ENCODE results near the gene CHCHD3.
A peak's percentile ranks its signal among the peaks of the same experiment; 100 is the strongest.

CHCHD3 gene

DNA sequence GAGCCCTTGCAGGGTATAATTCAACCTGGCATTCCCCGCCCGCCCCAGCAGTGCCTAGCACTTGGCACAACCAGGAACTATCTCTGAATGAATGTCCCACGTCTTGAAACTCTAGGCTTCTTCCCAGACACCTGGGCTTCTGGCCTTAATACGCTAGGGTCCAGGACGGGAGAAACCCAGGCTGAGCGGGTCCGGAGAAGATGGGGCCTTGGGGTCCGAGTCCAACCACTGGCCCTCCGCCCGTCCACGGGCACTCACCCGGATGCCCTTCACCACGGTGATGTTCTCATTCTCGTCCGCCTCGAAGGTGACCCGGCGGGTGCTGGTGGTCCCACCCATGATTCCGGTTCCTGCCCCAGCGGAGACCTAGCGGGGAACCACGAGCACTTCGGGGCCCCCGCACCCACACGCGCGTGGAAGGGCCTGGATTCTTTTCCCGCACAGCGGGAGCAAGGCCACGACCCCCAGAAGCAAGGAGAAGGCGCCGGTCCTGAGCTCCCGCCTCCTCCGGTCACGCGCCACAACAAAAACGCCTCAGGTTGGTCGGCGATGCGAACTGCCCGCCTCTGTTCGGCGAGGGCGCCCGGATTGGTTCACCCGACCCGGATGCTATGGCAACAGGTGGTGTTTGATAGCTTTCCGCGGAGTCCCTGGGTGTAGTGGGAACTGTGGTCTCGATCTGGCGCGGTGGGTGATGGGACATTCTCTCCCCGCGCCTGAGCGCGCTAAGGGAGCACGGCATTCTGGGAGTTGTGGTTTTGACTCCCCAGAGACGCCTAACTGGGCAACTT lies at the start of gene CHCHD3:
TSS of gene CHCHD3 (minus strand) at position 492 of the 791 bp plus-strand sequence. CDS start at position 339, 153 bp downstream.
- DNase-seq (ENCODE audit: low read depth in 3 of 3, low spot score in 1 of 3) = peak; percentile 84 to 88 (median 85)

DNA sequence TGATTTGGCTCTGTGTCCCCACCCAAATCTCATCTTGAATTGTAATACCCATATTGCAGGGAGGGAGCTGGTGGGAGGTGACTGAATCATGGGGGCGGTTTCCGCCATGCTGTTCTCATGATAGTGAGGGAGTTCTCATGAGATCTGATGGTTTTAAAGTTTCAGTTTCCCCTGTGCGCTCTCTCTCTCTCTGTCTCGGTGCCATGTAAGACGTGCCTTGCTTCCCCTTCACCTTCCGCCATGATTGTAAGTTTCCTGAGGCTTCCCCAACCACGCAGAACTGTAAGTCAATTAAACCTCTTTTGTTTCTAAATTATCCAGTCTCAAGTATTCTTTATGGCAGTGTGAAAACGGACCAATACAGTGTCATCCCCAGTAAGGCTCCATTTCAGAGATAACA lies 48.3 kb upstream of the CHCHD3 start:
- no peak for DNase-seq (ENCODE audit: low read depth in 3 of 3, low spot score in 1 of 3)

DNA sequence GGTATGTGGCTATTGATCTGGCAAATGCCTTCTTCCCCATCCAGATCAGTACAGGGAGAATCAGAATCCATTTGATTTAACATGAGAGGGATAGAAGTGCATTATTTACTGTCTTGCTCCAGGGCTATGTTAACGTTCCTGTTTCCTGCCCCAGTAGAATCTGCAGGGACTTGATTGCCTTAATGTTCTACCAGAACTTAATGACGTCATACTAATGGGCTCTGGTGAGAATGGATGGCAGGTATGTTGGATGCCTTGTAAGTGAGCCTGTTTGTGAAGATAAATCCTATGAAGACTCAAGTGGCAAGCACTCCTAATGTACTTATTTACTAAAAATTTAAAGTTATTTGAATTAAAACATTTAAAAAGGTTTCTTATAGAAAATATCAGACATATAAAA lies 44.5 kb upstream of the CHCHD3 start:
- no peak for DNase-seq (ENCODE audit: low read depth in 3 of 3, low spot score in 1 of 3)

DNA sequence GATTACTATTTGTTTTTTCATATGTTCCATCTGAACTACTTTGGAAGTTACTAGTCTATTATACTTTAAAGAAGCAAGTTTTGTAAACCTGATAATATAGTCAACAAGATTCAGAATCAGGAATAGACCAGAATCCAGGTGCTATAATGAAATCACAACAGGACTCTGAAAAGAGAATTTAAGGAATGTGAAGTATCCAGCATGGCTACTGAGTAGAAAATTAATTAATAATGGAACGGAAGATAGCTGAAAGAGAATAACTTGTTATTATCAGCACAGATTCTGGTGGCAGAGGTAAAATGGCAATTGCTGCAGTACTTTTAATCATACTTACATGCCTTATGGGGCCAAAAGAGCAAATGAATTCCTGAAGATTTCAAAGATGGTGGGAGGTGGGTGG lies 43.1 kb upstream of the CHCHD3 start:
- DNase-seq (ENCODE audit: low read depth in 3 of 3, low spot score in 1 of 3) = no peak

DNA sequence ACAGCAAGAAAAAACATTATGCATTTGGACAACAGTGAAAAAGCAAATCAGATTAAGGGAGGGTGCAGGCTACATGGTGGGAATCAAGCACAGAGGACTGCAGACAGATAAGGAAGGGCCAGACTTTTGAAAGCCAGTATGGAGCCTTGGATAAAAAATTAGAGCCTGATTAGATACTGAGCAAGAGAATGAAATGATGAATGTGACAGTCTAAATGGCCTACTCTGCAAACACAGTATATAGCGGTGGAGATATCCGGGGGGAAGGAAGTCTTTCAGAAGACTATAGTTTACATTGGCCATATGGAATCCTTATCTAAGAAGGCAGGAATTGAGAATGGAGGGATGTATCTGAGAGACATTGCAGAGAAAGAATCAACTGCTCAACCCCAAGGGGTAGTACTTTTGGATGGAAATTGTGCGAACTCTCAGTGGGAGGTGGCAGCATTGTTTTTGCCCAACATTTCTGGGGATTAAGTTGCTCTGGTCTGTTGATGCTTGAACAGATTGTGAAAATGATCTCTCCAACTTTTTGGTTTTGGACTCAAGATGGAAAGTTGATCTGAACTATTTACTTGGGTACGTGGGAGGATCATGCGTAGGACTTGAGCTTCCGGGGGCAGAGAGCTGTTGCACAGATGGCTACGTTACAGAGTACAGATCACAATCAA lies 39.4 kb upstream of the CHCHD3 start:
- DNase-seq (ENCODE audit: low read depth in 3 of 3, low spot score in 1 of 3) = no peak

DNA sequence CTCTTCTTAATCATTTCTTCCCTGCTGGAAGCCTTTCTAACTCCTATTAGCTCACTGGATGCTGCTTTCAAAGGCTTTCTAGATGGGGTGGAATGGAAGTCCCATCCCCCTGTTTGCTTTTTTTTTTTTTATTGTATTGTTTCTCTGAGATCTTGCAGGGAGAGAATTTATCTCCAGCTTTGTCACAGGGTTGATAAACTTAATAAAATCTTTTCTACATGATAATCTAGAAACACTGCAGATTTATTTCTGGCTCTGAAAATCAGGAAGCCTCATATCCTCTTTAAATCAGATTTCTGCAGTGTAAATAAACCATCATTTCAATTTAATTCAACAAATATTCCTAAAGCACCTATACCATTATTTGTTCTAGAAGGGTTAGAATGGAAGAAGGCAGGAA lies 37.2 kb upstream of the CHCHD3 start:
- DNase-seq (ENCODE audit: low read depth in 3 of 3, low spot score in 1 of 3) = no peak

DNA sequence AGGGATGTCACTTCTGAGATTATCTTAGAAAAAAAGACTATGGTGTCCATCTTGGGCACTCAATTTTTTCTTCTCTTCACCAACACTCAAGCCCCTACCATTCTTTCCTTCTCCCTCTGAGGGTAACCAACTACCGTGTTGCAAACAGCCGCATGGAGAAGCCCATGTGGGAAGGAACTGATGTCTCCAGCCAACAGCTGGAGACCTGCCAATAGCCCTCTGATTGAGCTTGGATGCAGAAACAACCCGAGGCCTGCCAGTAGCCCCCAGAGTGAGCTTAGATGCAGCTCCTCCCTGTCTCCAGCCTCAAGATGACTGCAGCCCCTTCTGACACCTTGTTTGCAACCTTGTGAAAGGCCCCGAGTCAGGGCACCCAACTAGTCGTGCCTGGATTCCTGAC lies 36.4 kb upstream of the CHCHD3 start:
- no peak for DNase-seq (ENCODE audit: low read depth in 3 of 3, low spot score in 1 of 3)

DNA sequence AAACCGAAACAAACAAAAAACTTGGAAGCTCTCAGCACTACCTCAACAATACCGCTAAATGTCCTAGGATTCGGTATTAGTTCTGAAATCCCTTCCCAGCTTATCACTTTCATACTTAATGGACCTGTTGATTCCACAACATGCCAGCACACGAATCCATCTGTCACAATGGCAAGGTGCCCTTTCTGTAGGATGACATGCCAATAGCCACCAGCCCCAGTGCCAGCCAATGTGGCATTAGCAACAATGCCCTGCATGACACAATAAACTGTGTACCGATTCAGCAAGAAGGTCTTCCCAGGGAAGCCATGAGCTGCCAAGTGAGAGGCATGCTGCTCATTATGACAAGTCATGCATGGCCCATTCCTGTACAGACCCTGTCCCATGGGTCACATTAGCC lies 35.6 kb upstream of the CHCHD3 start:
- DNase-seq (ENCODE audit: low read depth in 3 of 3, low spot score in 1 of 3) = no peak

DNA sequence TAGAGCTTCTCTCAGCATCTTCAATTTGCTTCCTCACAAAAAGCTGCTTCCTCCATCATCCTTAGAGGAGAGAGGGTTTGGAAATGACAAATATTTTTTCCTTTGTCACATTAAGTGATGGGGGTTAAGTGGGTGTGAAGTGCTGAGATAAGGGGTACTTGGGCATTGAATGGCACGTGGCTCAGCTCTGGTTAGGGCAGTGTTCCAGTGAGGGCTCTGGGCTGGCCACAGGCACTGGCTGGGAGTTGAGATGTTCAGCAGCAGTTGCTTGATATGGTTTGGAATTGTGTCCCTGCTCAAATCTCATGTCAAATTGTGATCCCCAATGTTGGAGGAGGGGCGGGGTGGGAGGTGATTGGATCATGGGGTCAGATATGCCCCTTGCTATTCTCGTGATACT lies 33.7 kb upstream of the CHCHD3 start:
- DNase-seq (ENCODE audit: low read depth in 3 of 3, low spot score in 1 of 3) = no peak

DNA sequence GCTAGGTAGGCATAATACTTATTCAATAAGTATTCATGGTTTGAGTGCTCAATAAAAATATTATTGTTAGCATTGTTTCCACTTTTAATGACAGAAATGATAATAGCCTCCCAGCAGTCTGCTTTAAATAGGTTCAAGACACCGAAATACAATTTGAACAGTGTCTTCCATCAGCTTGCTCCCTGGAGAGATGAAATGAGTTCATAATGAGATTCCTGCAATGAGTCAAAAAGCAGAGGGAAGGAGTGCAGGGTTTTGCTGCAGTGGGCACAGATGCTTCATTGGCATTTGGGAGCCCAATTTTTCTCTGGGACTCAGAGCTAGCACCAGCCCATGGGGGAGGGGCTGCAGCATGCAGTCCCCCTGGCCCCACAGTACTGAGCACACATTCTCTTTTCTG lies 32.6 kb upstream of the CHCHD3 start:
- DNase-seq (ENCODE audit: low read depth in 3 of 3, low spot score in 1 of 3) = no peak

DNA sequence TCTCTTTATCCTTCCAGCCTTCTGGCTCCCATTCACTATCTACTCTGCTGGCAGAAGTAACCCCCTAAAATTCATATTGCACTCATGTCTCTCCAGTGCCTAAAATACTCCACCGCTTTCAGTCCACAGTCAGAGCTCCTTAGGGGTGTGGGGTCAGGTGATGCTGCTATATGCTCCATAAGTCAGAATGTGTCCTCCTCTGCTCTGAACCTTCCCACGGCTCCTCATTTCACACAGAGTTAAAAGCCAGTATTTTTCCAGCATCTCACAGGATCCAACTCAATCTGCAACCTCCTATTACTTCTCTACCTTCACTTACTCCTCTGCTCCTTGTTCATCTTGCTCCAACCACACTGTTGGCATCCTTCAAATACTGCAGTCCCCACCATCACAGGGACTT lies 31.1 kb upstream of the CHCHD3 start:
- DNase-seq (ENCODE audit: low read depth in 3 of 3, low spot score in 1 of 3) = no peak

DNA sequence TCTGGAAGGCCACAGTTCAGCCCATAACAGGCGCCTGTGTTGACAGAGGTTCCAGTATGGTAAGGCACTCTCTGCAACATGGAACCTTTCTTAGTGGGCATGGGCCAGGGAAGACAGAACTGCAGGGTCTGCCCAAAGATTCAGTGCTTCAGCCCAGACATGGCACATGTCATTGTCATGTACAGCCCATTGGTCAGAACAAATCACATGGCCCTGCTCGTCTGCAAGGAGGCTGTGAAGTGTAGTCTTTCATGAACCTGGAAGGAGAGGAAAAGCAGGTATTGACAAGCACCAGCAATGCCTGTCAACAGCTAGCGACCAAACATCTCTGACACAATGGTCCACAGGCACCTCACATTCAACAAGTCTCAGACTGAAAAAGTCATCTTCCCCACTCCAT lies 30.4 kb upstream of the CHCHD3 start:
- no peak for DNase-seq (ENCODE audit: low read depth in 3 of 3, low spot score in 1 of 3)

DNA sequence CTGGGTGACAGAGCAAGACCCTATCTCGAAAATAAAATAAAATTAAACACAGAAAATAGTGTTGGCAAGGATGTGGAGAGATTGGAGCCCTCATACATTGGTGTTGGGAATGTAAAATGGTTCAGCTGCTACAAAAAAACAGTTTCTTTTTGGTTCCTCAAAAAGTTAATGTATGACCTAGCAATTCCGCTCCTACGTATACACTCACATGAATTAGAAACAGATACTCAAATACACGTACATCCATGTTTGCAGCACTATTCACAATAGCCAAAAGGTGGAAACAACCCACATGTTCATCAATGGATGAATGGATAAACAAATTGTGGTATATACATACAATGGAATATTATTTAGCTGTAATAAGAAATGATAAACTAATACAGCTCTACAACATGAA lies 28.4 kb upstream of the CHCHD3 start:
- no peak for DNase-seq (ENCODE audit: low read depth in 3 of 3, low spot score in 1 of 3)

DNA sequence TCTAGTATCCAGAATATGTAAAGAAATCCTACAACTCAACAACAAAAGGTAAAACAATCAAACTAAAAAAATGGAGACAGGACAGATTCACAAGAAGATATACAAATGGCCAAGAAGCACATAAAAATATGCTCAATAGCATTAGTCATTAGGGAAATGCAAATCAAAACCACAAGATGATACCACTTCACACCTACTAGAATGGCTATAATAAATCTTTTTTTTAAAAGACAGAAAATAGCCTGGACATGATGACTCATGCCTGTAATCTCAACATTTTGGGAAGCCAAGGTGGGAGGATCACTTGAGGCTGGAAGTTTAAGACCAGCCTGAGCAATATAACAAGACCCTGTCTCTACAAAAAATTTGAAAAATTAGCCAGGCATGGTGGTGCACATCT lies 27.9 kb upstream of the CHCHD3 start:
- DNase-seq (ENCODE audit: low read depth in 3 of 3, low spot score in 1 of 3) = no peak

DNA sequence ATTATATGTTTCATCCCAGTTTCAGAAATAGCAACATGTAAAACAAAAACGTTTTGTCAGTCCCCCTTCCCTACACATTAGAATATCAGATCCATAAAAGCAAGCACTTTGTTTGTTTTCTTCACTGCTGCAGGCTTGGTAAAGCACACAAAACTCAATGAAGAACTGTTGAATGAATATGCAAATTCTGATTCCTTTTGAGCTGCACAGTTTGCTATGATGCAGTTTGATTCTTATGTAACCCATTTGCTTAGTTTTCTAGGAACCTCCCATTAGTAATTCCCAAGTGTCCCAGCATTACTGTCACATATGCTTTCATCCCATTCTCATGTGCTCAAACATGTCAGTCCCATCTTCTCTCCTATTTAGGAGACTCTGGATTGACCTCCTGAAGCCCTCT lies 26.1 kb upstream of the CHCHD3 start:
- no peak for DNase-seq (ENCODE audit: low read depth in 3 of 3, low spot score in 1 of 3)

DNA sequence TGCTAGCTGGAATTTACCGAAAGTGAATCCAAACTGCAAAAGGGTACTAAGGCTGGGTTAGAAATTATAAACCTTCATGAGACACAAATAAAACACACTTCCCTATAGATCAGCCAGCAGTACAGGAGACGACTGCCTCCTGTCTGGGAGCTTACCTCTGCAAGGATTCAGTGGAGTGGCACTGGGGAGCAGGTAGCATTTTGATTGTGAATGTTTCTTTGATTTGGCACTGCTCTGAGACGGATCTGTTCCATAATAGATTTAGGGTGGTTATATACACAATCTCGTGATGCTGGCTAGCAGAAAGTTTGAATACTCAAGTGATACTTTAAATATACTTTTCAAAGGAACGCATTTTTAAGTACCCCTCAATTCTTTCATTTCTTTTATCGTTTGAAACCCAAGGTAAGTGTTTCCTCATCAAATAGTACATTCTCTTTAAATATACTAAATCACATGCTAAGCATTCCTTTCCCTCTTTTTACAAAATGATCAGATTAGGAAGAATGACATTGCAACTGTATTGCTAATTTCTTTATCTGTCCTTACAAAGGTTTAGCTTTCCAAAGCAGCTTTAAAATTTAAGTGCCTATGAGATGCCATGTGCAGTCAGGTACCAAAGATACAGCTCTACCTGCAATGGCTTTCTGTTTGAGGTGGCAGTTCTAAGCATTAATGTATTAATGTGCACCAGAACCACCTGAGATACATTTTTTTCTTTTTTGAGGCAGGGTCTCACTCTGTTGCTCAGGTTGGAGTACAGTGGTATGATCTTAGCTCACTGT lies 20.6 kb upstream of the CHCHD3 start:
- DNase-seq (ENCODE audit: low read depth in 3 of 3, low spot score in 1 of 3) = no peak

DNA sequence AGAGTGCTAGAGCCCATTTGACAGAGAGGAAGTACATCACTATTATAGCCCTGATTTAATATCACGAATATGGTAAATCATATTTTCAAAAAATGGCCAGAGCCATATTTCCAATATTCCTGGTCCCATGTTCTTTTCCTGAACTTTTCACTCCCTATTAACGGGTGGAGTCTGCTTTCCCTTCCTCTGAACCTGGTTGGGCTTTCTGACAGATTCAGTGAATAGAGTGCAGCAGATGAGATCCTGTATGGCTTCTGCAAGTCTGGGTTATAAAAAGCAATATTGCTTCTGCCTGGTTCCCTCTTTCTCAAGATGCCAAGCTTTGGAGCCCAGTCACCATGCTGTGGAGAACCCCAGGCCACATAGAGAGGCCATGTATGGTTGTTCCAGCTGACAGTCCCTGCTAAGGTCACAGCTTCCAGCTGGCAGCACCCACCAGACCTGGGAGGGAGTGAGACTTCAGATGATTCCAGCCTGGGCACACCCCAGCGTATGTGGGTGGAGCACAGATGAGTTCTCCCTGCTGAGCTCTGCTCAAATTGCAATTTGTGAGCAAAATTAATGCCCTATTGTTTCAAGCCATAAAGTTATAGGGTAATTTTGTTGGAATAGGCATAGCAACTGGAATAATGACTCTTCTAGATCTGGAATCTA lies 17.9 kb upstream of the CHCHD3 start:
- DNase-seq (ENCODE audit: low read depth in 3 of 3, low spot score in 1 of 3) = no peak

DNA sequence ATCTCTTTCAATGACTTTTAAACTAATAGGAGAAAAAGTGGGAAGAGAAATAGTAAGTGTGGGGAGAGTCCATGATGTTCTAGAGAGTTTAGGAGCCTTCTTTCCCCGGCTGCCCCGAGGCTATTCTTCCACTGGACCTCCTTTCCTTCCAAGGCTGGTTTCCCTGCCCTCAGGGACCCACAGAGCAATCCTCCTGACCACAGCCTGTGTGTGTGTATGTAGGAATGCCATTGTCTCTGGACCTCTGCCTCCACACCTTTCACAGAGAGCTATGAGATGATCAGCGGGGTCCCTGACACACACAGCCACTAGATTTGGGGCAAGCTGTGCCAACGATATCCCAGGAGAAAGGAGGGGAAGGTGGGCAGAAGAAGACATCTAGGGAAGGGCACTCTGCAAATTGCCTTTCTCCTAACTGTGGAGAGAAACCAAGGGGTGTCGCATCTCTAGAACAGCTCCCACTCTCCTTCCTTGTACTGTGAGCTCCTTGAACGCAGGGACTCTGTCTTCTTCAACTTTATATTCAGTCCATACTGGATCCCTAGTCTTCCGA lies 13.3 kb upstream of the CHCHD3 start:
- no peak for DNase-seq (ENCODE audit: low read depth in 3 of 3, low spot score in 1 of 3)

DNA sequence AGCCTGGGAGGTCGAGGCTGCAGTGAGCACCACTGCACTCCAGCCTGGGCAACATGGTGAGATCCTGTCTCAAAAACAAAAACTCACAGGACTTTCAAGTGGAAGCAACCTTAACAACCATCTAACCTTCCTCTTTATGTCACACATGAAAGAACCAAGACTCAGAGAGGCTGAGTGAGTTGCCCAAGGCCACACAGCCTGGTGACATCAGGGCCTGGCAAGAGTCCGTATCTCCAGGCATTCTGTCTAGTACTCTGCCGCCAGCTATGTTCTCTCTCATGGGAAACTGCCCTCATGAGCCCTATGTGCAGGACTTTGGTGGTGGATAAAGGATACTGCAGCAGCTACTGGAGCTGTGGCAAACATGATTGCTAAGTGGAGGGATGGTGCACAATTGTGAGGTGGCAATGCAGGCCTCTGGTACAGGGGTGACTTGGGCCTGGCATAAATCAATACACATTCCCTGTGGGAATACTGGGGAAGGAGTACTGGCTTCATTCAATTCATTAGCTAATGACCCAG lies 10.1 kb upstream of the CHCHD3 start:
- DNase-seq (ENCODE audit: low read depth in 3 of 3, low spot score in 1 of 3) = no peak

DNA sequence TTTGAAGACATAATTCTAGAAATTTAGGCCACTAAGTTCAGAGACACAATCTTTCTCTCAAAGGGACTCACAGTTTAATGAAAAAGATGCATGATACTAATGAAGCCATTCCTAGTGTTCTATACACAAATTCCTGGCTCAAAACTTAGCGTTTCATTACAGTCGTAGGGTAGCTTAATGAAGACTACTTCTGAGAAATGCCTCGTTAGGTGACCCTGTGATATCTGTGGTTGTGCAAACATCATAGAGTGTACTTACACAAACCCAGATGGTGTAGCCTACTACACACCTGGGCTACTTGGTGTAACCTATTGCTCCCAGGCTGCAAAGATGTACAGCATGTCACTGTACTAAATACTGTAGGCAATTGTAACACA lies 488 bp upstream of the CHCHD3 start:
- no peak for DNase-seq (ENCODE audit: low read depth in 3 of 3, low spot score in 1 of 3)

DNA sequence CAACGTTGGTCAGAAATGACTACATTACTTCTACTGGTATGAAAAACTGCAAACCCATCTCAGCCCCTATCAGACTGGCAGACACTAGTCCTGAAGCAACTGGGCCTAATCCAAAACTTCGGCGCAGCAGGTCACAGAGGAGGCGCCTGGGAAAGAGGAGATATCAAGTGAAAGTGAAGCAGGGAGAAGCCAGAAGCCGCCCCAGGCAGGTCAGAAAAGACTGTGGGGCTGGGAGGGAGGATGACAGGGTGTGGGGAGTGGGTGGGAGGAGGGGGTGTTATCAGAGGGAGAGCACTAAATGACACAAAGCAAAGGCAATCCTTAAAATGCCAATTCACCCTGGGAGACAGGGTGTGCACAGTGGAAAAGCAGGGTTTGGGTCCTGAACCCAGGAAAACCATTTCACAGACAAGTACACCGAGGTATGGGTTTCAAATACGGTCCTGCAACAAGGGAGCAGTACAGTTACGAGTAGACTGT lies 731 bp downstream of the CHCHD3 start:
- no peak for DNase-seq (ENCODE audit: low read depth in 3 of 3, low spot score in 1 of 3)
